Posterior vena cava (tissue), 2 donors: ENCODE results near the gene CLEC18B. TPM values are rescaled to one million over a fixed set of nuclear protein-coding genes. Genes with fewer than 3 reads are reported as not detected.
"Not testable (repeated sequence)": the region's sequence is repeated elsewhere in the genome, so short reads cannot be mapped to it uniquely, and the experiment has no call there.

Source experiments
- DNase-seq: peaks from one replicate; pipeline ENCODE4 v3.0.0-alpha.2; 2020; ENCODE audit warnings: low spot score
- intact Hi-C, 2 donors: fragments of 100-400 bp; cut with DNase I; formaldehyde crosslinking; loops; one replicate each; pipeline versions ENCODE4 v1.14.1 to v1.14.2; 2022 to 2023
- total RNA-seq, 2 donors: library from RNA; stranded (reverse); fragmentation: NEBNext Ultra II Directional; extraction: Animal tissue kit (Norgen Biotek cat#: 25700); gene quantifications; one replicate each; pipeline ENCODE4 v1.2.1, GENCODE V29; 2021
- donor health status: DM: yes; HTN: yes; CAD: no.
- donor health status: DM: yes; HTN: yes; CAD: no.

Gene CLEC18B
- total RNA-seq, 2 donors from 2014 or later: 0.52 to 0.60 TPM

DNA sequence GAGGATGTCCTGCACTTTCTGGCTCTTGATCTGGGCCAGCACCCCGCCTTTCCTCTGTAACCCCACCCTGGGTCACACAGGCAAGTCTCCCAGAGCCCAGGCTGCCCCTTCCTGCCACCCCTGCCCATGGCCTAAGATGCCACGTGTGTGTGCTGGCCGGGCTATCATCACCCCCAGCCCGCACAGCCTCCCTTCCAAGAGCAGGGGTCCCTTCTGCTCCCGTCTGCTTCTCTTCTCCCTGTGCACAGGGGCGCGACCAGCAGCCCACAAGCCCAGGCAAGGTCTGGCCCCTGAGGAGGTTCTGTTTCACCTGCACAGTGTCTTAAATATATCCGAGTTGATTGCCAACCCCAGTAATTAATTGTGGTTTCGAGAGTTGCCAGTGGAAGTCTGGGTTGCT is 10.3 kb downstream of the CLEC18B start:
- intact Hi-C loops: not testable (repeated sequence)
- DNase-seq: peak; percentile 73

DNA sequence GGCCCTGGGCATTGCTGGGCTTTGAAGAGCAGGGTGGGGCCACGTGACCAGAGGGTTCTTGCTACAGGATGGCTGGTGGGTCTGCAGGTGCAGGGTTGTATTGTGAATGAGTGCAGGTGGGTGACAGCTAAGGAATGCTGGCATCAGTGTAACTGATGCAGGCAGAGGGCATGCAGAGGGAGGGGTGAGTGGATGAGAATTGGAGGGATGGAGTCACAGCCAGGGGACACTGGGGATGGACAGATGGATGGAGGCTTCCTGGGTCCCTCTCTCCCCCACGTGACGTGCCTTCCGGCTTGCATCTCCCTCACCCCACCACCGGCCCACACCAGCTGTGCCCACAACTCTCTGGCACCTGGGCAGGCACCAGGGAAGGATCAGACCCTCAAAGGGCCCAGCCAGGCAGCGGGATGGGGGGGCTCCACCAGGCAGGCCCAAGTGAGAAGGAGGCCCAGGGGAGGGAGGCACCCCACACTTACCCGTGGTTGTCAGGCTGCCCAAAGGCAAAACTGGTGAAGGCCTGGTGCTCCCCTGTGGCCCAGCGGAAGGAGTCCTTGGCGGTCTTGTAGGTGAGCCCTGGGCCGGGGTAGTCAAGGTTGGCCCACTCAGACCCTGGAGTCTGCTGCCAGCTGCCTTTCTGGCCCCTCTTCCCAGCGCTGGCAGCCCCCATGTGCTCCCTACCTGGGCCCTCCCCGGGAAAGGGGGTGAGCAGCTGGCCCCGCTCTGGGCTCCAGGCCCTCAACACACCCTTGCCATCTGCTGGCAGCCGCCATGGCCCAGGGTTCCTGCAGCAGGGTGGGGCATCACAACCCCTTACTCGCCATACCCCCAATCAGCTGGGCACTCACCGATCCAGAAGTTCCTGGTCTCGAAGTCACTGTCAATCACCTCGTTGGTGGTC is 11.0 kb downstream of the CLEC18B start:
- DNase-seq: peak; percentile 83
- intact Hi-C loops: not testable (repeated sequence)

DNA sequence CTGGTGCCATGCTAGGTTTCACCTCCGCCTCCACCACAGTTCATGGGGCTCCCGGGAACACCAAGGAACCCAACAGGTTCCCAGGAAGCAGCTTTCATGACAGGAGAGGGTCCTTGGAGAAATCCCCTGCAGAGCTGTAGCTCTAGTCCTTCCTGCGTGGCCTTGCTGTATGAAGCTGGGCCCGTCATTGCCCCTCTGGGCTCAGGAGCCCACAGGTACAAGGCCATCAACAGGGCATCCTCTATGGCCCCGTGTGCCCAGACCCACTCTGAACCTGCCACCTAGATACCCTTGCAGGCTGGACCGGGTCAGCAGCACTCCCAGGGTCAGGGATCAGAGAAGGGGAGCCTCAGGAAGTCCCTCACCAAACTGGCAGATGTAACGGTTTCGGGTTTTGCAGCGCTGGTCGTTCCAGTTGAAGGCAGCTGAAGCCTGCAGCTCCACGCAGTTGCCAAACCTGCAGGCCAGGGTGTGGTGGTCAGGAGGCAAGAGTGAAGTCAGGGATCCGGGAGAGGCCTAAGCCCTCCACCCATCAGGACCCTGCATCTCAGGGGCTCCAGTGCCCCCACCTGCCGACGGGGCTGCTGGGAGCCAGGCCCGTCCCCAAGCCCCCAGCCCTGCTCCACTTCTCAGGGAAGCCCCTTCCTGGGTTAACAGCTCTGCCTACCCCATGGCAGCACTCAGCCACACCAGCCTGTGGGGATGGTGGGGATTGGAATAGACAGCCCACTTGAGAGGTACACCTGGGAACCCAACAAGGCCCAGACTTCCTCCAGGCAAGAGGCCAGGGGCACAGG is 11.9 kb downstream of the CLEC18B start:
- intact Hi-C loops: not testable (repeated sequence)
- peak; percentile 81 for DNase-seq

DNA sequence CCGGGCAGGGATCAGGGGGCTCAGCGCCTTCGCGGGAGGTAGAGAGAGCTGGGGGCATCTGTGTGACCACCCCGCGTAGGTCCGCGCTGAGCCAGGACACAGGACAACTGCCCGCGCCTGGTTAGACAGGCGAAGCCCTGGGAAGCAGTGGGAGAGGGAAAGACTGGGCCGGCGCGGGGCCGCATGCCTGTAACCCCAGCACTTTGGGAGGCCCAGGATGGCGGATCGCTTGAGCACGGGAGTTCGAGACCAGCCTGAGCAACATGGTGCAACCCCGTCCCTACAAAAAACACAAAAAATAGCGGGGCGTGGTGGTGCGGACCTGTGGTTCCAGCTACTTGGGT is 13.9 kb downstream of the CLEC18B start:
- intact Hi-C loops: not testable (repeated sequence)

DNA sequence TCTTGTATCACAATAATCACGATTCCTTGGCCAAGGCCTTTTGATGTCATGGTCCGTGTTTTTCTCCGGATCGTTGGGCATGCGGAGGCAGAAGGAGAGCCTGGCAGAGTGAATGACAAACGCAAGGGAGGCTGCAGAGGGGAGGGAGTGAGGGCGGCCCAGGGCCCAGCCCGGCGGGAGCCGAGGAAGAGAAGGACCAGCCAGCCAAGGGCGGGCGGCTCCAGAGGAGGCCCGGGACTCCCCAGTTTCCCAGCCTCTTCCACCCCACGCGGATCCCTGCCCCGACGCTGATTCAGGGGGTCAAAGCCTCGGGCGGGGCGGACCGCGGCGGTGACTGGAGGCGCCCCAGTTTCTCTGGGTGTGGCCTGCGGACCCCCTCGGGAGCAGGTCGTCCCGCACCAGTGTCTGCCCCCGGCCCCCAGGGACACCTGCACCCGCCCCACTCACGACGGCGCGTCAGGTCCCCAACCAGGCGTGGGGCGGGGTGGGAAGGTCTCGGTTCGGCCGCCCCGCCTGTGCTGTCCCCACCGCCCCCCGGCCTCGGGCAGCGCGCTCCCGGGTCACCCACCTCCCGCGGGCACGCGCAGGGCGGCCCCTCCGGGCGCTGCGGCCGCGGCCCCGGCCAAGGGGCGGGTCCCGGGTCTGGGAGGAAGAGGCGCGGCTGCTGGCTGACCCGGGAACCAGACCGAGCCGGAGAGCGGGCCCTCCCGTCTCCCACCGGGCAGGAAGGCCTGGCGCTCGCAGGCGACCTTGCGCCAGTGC is 14.5 kb downstream of the CLEC18B start:
- intact Hi-C loops: not testable (repeated sequence)
- DNase-seq: peak; percentile 83

More for the DNA sequence above, 13.9 kb downstream of the CLEC18B start:
- DNase-seq: peak; percentile 88

DNA sequence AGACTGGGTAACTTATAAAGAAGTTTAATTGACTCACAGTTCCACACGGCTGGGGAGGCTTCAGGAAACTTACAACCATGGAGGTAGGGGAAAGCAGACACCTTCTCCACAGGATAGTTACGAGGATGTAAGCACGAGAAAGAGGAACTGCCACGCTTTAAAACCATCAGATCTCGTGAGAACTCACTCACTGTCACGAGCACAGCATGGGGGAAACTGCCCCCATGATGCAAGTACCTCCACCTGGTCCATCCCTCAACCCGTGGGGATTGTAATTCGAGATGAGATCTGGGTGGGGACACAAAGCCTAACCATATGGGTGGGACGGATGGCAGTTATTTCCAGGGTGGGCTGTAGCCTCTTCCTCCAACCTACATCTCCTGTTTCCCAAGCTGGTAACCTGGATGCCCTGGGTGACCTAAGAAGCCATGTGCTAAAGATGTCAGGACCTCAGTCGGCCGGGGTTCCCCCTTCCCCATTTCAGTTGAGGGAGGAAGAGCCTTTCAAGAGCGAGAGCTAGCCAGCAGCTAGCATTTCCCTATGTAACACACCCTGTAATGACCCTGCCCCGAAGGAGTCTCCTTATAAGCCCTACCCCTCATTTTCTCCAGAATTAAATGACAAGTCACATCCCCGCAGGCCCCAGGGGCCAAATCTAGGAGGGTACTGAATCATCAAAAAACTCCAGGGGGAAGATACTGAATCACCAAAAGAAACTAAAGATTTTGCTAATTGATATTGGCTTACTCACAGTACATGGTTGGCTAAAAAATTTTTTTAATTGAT is 16.9 kb downstream of the CLEC18B start:
- peak; percentile 47 for DNase-seq
- intact Hi-C loops: not testable (repeated sequence)

DNA sequence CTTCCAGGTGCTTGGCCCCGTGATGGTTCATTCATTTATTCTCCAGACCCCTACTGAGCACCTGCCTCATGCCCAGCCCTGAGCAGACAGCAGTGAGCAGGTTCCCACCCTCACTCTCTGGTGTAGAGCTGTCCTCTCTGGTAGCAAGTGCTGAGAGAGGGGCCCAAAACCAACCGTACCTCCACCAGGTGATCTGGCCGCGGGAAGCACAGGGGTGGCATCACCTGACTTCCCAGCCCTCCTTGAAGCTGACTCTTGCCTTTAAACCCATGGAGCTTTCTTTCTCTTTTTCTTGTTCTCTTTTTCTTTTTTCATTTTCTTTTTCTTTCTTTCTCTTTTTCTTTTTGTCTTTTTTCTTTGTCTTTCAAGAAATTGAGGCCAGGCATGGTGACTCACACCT is 21.0 kb downstream of the CLEC18B start:
- intact Hi-C loops: not testable (repeated sequence)
- peak; percentile 80 for DNase-seq

DNA sequence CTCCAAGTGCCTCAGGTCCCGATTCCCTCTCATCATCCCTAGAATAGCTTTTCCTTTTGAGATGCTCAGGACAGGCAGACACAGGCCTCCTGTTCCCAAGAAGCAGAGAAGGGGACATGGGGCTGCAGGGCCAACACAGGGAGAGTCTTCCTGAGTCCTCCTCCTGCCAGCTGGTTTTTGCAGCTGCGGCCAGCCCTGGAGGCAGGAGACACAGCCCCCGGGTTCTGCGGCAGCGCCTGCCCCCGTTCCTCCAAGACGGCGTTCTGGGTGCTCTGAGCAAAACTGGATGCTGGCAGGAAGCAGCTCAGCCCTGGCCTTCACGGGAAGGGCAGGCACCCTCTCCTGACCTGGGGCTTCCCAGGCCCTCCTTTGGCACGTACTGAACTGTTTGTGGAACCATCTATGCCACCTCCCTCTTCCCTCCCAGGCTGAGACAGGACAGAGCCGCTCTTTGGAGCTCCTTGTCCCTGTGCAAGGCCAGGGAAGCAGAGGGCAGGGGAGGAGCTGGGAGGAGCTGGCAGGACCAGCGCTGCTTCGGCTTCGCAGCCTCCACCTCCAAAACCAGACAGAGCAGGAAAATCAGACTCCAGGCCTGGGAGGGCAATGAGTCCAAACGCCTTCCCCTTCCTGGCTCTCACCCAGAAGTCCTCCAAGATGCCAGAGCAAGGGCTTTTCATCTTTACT is 22.9 kb downstream of the CLEC18B start:
- DNase-seq: peak; percentile 85
- intact Hi-C loops: not testable (repeated sequence)

DNA sequence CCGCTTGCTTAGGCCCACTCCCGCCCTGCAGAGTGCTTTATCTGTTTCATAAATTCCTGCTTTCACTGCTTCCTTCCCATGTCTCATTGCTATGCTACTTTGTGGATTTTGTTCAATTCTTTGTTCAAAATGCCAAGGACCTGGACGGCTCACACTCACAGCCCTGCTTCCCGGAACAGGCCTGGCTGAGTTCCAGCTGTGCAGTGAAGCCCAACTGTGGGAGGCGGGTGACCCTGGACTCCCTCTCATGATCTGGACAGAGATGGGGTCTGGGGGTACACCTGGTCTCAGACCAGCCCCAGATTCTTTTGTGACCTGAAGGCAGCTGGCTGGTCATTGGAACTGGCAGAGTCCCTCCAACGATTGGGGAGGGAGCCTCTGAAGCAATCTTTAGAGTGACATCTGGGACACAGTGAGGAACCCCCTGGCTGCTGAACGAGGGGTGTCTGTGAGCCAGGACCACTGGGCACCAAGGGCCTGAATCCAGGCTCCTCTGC is 24.7 kb downstream of the CLEC18B start:
- intact Hi-C loops: not testable (repeated sequence)
- peak; percentile 81 for DNase-seq

DNA sequence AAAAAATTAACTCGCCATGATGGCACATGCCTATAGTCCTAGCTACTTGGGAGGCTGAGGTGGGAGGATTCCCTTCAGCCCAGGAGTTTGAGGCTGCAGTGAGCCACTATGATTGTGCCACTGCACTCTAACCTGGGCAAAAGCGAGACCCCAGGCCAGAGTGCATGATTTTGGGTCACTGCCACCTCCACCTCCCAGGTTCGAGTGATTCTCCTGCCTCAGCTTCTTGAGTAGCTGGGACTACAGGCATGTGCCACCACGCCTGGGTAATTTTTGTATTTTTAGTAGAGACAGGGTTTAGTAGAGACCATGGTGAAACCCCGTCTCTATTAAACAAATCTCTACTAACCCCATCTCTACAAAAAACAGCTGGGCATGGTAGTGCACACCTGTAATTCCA is 26.7 kb downstream of the CLEC18B start:
- DNase-seq: not testable (repeated sequence)

DNA sequence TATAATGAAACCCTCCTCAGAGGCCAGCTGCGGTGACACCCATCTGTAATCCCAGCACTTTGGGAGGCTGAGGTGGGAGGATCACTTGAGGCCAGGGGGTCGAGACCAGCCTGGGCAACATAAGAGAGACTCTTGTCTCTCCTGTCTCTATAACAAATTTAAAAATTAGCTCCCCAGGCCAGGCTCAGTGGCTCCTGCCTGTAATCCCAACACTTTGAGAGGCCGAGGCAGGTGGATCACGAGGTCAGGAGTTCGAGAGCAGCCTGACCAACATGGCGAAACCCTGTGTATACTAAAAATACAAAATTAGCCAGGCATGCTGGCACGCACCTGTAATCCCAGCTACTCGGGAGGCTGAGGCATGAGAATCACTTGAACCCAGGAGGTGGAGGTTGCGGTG is 27.1 kb downstream of the CLEC18B start:
- peak; percentile 71 for DNase-seq
- intact Hi-C loops: not testable (repeated sequence)

More for the DNA sequence above, 26.7 kb downstream of the CLEC18B start:
- intact Hi-C loops: not testable (repeated sequence)

DNA sequence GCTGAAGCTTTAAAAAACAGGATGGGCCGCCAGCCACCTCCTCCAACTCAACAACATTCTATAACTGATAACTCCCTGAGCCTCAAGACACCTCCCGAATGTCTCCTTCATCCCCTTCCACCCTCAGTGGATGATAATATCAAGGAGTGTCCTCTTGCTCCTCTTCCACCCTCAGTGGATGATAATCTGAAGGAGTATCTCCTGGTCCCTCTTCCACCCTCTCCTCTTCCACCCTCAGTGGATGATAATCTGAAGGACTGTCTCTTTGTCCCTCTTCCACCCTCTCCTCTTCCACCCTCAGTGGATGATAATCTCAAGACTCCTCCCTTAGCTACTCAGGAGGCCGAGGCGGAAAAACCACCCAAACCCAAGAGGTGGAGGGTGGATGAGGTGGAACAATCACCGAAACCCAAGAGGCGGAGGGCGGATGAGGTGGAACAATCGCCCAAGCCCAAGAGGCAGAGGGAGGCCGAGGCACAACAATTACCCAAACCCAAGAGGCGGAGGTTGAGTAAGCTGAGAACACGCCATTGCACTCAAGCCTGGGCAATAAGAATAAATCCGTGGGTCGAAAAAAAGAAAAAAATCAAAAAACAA is 29.7 kb downstream of the CLEC18B start:
- DNase-seq: peak; percentile 75

DNA sequence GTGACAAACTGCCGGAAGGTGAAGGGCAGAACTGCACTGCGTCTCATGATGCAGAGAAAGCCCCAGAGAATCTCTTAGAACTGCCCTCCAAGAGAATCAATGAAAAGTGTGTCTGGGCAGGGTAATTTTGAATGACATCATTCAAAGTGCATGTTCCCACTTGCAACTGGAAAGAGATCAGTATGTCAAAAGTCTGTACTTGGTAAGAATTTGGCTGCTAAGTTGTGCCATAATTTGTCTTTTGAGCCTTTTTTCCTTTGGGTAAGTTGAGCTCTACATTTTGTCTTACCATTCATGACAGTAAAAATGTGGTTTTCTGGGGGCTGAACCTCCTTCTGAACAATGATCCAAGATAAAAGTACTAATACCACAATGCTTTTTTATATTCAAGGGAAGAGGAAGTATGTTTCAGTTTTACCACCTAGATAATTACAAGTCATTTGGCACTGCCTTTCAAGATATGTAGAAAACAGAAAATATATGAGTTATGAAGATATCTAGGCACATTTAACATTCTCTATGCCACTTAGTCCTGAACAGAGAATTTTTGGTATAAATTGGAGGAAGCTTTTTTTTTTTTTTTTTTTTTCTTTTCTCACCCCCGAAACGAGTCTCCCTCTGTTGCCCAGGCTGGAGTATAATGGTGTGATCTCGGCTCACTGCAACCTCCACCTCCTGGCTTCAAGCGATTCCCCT is 38.8 kb downstream of the CLEC18B start:
- DNase-seq, intact Hi-C loops: not testable (repeated sequence)

More for the DNA sequence above, 29.7 kb downstream of the CLEC18B start:
- intact Hi-C loops: not testable (repeated sequence)

DNA sequence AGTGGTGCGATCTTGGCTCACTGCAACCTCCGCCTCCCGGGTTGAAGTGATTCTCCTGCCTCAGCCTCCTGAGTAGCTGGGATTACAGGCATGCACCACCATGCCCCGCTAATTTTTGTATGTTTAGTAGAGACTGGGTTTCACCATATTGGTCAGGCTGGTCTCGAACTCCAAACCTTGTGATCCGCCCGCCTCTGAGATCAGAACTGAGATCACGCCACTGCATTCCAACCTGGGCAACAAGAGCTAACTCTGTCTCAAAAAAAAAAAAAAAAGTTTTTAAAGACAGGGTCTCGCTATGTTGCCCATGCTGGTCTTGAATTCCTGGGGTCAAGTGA is 47.5 kb downstream of the CLEC18B start:
- intact Hi-C loops: not testable (repeated sequence)

DNA sequence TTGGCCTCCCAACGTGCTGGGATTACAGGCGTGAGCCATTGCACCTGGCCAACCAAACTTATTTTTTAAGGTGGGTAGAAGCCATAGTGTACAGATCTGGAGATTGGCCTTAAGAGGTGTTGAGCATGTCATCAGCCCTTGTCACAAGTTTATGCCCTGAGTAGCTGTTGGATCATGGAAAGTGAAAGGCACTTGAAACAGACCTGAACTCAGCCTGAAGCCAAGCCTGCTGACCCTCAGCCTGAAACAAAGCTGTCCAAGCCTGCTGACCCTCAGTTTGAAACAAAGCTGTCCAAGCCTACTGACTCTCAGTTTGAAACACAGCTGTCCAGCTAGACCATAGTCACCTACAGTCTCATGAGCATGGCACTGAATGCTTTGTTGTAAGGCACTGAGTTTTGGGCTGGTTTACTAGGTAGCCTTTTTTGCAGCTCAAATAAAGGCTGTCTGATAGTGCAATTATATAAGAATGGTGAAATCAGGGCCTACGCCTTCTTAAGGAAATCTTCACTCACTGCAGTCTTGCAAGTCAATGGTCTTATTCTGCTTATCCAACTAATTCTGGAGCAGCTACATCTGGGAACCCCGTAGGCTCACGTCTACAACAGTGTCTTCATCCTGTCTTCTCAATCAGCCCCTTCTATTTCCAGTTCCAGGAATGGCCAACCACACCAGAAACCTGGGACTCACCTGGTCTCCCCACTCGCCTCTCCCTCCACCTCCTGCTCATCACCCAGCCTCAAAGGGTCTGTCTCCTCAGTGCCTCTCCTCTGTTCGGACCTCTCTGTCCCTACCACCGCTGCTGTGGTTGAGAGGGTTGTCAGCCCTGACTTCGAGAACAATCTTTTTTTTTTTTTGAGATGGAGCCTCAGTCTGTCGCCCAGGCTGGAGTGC is 48.1 kb downstream of the CLEC18B start:
- DNase-seq: peak; percentile 59

More for the DNA sequence above, 47.5 kb downstream of the CLEC18B start:
- DNase-seq: peak; percentile 77

DNA sequence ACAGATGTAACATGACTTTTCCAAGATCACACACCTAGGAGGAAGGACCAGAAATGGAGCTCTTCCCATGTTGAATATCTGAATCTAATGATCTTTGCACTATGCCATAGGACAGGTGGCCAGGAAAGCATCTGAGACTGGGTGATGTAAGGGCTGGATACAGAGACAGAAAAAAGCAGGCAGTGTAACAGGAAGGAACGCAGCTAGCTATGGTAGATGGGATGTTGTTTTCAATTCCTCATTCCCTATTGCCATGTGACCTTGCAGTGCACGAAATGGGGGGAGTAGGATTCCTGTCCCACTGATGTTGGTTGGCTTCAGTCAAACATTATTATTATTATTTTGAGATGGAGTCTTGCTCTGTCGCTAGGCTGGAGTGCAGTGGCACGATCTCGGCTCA is 48.9 kb downstream of the CLEC18B start:
- DNase-seq: no peak
- intact Hi-C loops: no loop called here

More for the DNA sequence above, 48.1 kb downstream of the CLEC18B start:
- intact Hi-C loops: no loop called here
